Measurements from ENCODE around the gene PDE10A.

PDE10A gene

GRCh38 chr6:165685302-165685701 lies 22.3 kb upstream of the PDE10A start:
- Histone ChIP-seq H3K4me1 (ENCODE audit: insufficient read depth, low read length, severe bottlenecking) (no peaks in the 10 kb centered on the region), H3K4me3 (ENCODE audit: low read depth, low read length, poor library complexity, severe bottlenecking) (no peak overlapping the region), H3K36me3 (ENCODE audit: insufficient read depth, low read length) (no peaks in the 10 kb centered on the region), H3K27me3 (ENCODE audit: insufficient read depth, low read length) (no peaks in the 10 kb centered on the region), H3K9ac (ENCODE audit: low read length) (no peak overlapping the region), H4K20me1 (ENCODE audit: insufficient read depth, low read length) (no peaks in the 10 kb centered on the region), H3K9me2 (ENCODE audit: low read depth, low read length) (no peaks in the 10 kb centered on the region), H3K9me3 (ENCODE audit: low read length) (no peaks in the 10 kb centered on the region), H3F3A (ENCODE audit: insufficient read depth, low read length) (no peaks in the 10 kb centered on the region), H3K27ac (ENCODE audit: low read depth, low read length, poor library complexity, severe bottlenecking) (no peak overlapping the region), H3K4me2 (ENCODE audit: low read length) (no peak overlapping the region), H2AFZ (ENCODE audit: low read length) (no peak overlapping the region), H3K79me2 (ENCODE audit: insufficient read depth, low read length) (no peaks in the 10 kb centered on the region)
- no peak for TF ChIP-seq EZH2 (IDR thresholded peaks at IDR 0.05; ENCODE audit: borderline replicate concordance, low read length)
- TF ChIP-seq CTCF (IDR thresholded peaks at IDR 0.05; ENCODE audit: low read length) = no peak

DNA sequence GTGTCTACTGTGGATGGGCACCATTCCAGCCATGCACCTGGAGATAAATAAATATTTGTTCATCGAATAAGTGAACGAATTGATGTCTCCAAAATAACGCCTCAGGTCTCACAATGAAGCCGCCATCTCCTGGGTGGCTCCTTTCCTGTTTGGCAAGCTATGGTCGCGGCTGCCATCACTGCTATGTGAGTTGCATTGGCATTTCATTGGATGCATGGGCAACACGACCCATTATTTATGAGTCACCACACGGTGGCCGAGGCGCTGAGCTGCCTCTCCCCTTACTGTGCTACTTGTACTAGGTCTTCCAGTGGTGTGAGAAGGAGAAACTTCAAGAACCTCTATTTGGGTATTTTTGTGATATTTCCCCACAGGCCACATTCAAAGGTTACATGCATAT lies 21.3 kb upstream of the PDE10A start:
- no peak for TF ChIP-seq EZH2 (IDR thresholded peaks at IDR 0.05; ENCODE audit: borderline replicate concordance, low read length)
- TF ChIP-seq CTCF (IDR thresholded peaks at IDR 0.05; ENCODE audit: low read length) = no peak
- no peaks in the 10 kb centered on the region for H4K20me1 ChIP-seq (ENCODE audit: insufficient read depth, low read length)
- H3K9me2 ChIP-seq (ENCODE audit: low read depth, low read length) = no peaks in the 10 kb centered on the region
- H3K4me2 ChIP-seq (ENCODE audit: low read length) = no peak overlapping the region
- no peaks in the 10 kb centered on the region for H3F3A ChIP-seq (ENCODE audit: insufficient read depth, low read length)
- no peak overlapping the region for H3K27ac ChIP-seq (ENCODE audit: low read depth, low read length, poor library complexity, severe bottlenecking)
- no peaks in the 10 kb centered on the region for H3K4me1 ChIP-seq (ENCODE audit: insufficient read depth, low read length, severe bottlenecking)
- no peak overlapping the region for H3K4me3 ChIP-seq (ENCODE audit: low read depth, low read length, poor library complexity, severe bottlenecking)
- no peaks in the 10 kb centered on the region for H3K79me2 ChIP-seq (ENCODE audit: insufficient read depth, low read length)
- no peak overlapping the region for H2AFZ ChIP-seq (ENCODE audit: low read length)
- H3K9ac ChIP-seq (ENCODE audit: low read length) = no peak overlapping the region
- no peaks in the 10 kb centered on the region for H3K36me3 ChIP-seq (ENCODE audit: insufficient read depth, low read length)
- no peaks in the 10 kb centered on the region for H3K9me3 ChIP-seq (ENCODE audit: low read length)
- no peaks in the 10 kb centered on the region for H3K27me3 ChIP-seq (ENCODE audit: insufficient read depth, low read length)

GRCh38 chr6:165680975-165681374 lies 17.9 kb upstream of the PDE10A start:
- no peak overlapping the region for H3K9ac ChIP-seq (ENCODE audit: low read length)
- H3K27me3 ChIP-seq (ENCODE audit: insufficient read depth, low read length) = no peaks in the 10 kb centered on the region
- H3K36me3 ChIP-seq (ENCODE audit: insufficient read depth, low read length) = no peaks in the 10 kb centered on the region
- H3K4me3 ChIP-seq (ENCODE audit: low read depth, low read length, poor library complexity, severe bottlenecking) = no peak overlapping the region
- no peak for TF ChIP-seq EZH2 (IDR thresholded peaks at IDR 0.05; ENCODE audit: borderline replicate concordance, low read length)
- TF ChIP-seq CTCF (IDR thresholded peaks at IDR 0.05; ENCODE audit: low read length) = no peak
- H3K4me2 ChIP-seq (ENCODE audit: low read length) = no peak overlapping the region
- no peaks in the 10 kb centered on the region for H3K9me2 ChIP-seq (ENCODE audit: low read depth, low read length)
- no peaks in the 10 kb centered on the region for H3F3A ChIP-seq (ENCODE audit: insufficient read depth, low read length)
- no peak overlapping the region for H2AFZ ChIP-seq (ENCODE audit: low read length)
- no peaks in the 10 kb centered on the region for H3K9me3 ChIP-seq (ENCODE audit: low read length)
- H3K4me1 ChIP-seq (ENCODE audit: insufficient read depth, low read length, severe bottlenecking) = no peaks in the 10 kb centered on the region
- no peak overlapping the region for H3K27ac ChIP-seq (ENCODE audit: low read depth, low read length, poor library complexity, severe bottlenecking)
- H4K20me1 ChIP-seq (ENCODE audit: insufficient read depth, low read length) = no peaks in the 10 kb centered on the region
- no peaks in the 10 kb centered on the region for H3K79me2 ChIP-seq (ENCODE audit: insufficient read depth, low read length)

All from OCI-LY1 (cell line).